ENCODE data around the gene DDX1.

DNA sequence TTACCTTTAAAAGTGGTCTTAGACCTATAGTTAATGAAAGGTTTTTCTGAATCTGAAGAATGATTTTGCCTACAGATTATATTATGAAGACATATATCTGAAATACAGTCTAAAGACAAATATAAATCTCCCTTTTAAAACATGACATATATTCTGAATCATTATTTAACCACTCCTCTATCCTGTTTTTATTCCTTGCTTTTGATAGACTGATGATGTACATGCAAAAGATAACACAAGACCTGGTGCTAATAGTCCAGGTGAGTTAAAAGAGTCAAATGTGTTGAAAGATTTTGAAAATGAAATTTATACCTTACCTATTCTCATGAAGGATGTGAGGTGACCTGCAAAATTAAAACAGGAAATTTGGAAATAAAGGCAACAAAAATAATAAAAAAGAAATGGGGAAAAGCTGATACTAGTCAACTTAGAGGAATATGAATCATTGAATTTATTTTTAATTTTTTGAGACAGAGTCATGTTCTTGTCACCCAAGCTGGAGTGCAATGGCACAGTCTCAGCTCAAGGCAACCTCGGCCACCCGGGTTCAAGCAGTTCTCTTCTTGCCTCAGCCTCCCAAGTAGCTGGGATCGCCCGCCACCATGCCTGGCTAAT lies 29.3 kb downstream of the DDX1 start:
- TF ChIP-seq GATA3 (IDR thresholded peaks at IDR 0.05; ENCODE audit: low read depth, low read length) (no peak), GATA2 (IDR thresholded peaks at IDR 0.05; ENCODE audit: low read depth, low read length) (no peak)

All from SH-SY5Y (cell line).